Activated CD4-positive, alpha-beta T cell treated with anti-CD3 and anti-CD28 coated beads, Interleukin-2, amount 10 ng/mL, durations not matched to agents 7 days and 5 days (primary cell): ENCODE data around the gene TDP2. TPM values are rescaled to one million over a fixed set of nuclear protein-coding genes. Genes with fewer than 3 reads are reported as not detected.
A peak's percentile ranks its signal among the peaks of the same experiment; 100 is the strongest.
"Not testable (repeated sequence)": the region's sequence is repeated elsewhere in the genome, so short reads cannot be mapped to it uniquely, and the experiment has no call there.

ENCODE experiments used
- CTCF ChIA-PET: fragments of 350-600 bp; sonication (Branson Sonifier 250); formaldehyde crosslinking; loops from one replicate; lab custom pipeline; 2021; ENCODE audit warnings: antibody characterized with exemption; lab: Charles Lee
- POLR2A ChIA-PET: fragments of 350-600 bp; sonication (Branson Sonifier 250); formaldehyde crosslinking; loops from one replicate; lab custom pipeline; 2021; ENCODE audit warnings: antibody characterized with exemption; lab: Charles Lee
- DNase-seq: peaks from one replicate; pipeline ENCODE4 v3.0.0-alpha.2; 2020
- H3K27ac Mint-ChIP-seq: one replicate; pipeline ENCODE4 v1.8.0; 2021; ENCODE audit warnings: mild to moderate bottlenecking, moderate library complexity, mixed read lengths
- H3K27me3 Mint-ChIP-seq: one replicate; pipeline ENCODE4 v1.8.0; 2021; ENCODE audit warnings: mixed read lengths
- H3K36me3 Mint-ChIP-seq: one replicate; pipeline ENCODE4 v1.8.0; 2021; ENCODE audit warnings: low read depth, mixed read lengths
- H3K4me1 Mint-ChIP-seq: one replicate; pipeline ENCODE4 v1.8.0; 2021; ENCODE audit warnings: mixed read lengths
- H3K4me3 Mint-ChIP-seq: one replicate; pipeline ENCODE4 v1.8.0; 2021; ENCODE audit warnings: mild to moderate bottlenecking, moderate library complexity, mixed read lengths
- H3K9me3 Mint-ChIP-seq: one replicate; pipeline ENCODE4 v1.8.0; 2021; ENCODE audit warnings: mixed read lengths
- total RNA-seq, 2 experiments: library from RNA; stranded (reverse); gene quantifications; one replicate each; pipeline ENCODE4 v1.2.3, GENCODE V29; 2021

TDP2 gene
- total RNA-seq, 2 experiments from 2014 or later, result 43.0 to 47.1 TPM

GRCh38 chr6:24672620-24673182, 6.0 kb upstream of the TDP2 start:
- CTCF ChIA-PET, result no interaction called here
- H3K27me3 Mint-ChIP-seq, result no peaks in the 10 kb centered on the region
- peaks cover 29% of the 10 kb centered on the region for H3K9me3 Mint-ChIP-seq
- POLR2A ChIA-PET, result no interaction called here
- peaks cover 39% of the 10 kb centered on the region for H3K36me3 Mint-ChIP-seq
- no peak overlapping the region for H3K27ac Mint-ChIP-seq
- H3K4me1 Mint-ChIP-seq, result peaks cover 11% of the 10 kb centered on the region
- no peak overlapping the region for H3K4me3 Mint-ChIP-seq
- DNase-seq, result no peak

- POLR2A ChIA-PET, H3K4me3 Mint-ChIP-seq, DNase-seq, H3K27ac Mint-ChIP-seq, CTCF ChIA-PET, H3K27me3 Mint-ChIP-seq: not testable (repeated sequence)
- Mint-ChIP-seq H3K36me3 (peaks cover 44% of the 10 kb centered on the region), H3K9me3 (peaks cover 29% of the 10 kb centered on the region), H3K4me1 (peaks cover 16% of the 10 kb centered on the region)
Measured at GRCh38 chr6:24671077-24671476, 4.4 kb upstream of the TDP2 start.

GRCh38 chr6:24670492-24670891, 3.8 kb upstream of the TDP2 start:
- H3K27me3 Mint-ChIP-seq, POLR2A ChIA-PET, H3K4me3 Mint-ChIP-seq, CTCF ChIA-PET, DNase-seq, H3K27ac Mint-ChIP-seq: not testable (repeated sequence)
- Mint-ChIP-seq H3K9me3 (peaks cover 26% of the 10 kb centered on the region), H3K36me3 (peaks cover 42% of the 10 kb centered on the region), H3K4me1 (peaks cover 19% of the 10 kb centered on the region)

- ChIA-PET POLR2A (no interaction called here), CTCF (no interaction called here)
- no peak overlapping the region for H3K27ac Mint-ChIP-seq
- H3K9me3 Mint-ChIP-seq, result peaks cover 24% of the 10 kb centered on the region
- peak overlapping the region; percentile 3 for H3K4me3 Mint-ChIP-seq
- DNase-seq, result no peak
- H3K36me3 Mint-ChIP-seq, result peaks cover 47% of the 10 kb centered on the region
- H3K4me1 Mint-ChIP-seq, result peaks cover 30% of the 10 kb centered on the region
- H3K27me3 Mint-ChIP-seq, result no peaks in the 10 kb centered on the region
Measured at GRCh38 chr6:24668997-24669361, 2.3 kb upstream of the TDP2 start.

GRCh38 chr6:24668066-24668996, 1.6 kb upstream of the TDP2 start:
- CTCF ChIA-PET, POLR2A ChIA-PET, H3K27ac Mint-ChIP-seq, H3K27me3 Mint-ChIP-seq, DNase-seq: not testable (repeated sequence)
- Mint-ChIP-seq H3K4me1 (peaks cover 35% of the 10 kb centered on the region), H3K9me3 (peaks cover 21% of the 10 kb centered on the region), H3K4me3 (peak overlapping the region; percentile 84), H3K36me3 (peaks cover 48% of the 10 kb centered on the region)

GRCh38 chr6:24667378-24667803, 692 bp upstream of the TDP2 start:
- Mint-ChIP-seq H3K27me3 (no peaks in the 10 kb centered on the region), H3K36me3 (peaks cover 55% of the 10 kb centered on the region), H3K27ac (peak overlapping the region; percentile 92), H3K4me1 (peaks cover 35% of the 10 kb centered on the region), H3K4me3 (peak overlapping the region; percentile 84), H3K9me3 (peaks cover 16% of the 10 kb centered on the region)
- ChIA-PET POLR2A (interaction anchor here (0.7 kb wide), 1 partner anchor 49 kb away, joined by 3 read pairs; no protein-coding TSS in a partner anchor), CTCF (interaction anchor here (0.6 to 1.0 kb wide), 2 partner anchors 36 to 116 kb away, joined by 3 read pairs; no protein-coding TSS in a partner anchor)
- peak; percentile 14 for DNase-seq

- no peak for DNase-seq
- H3K4me3 Mint-ChIP-seq, result peak overlapping the region; percentile 84
- CTCF ChIA-PET, result interaction anchor here (1.0 to 1.7 kb wide), 4 partner anchors 14 to 37 kb away, joined by 3 to 4 read pairs (median 4); no protein-coding TSS in a partner anchor
- H3K27ac Mint-ChIP-seq, result peak overlapping the region; percentile 92
- peaks cover 38% of the 10 kb centered on the region for H3K4me1 Mint-ChIP-seq
- POLR2A ChIA-PET, result no interaction called here
- peaks cover 16% of the 10 kb centered on the region for H3K9me3 Mint-ChIP-seq
- H3K36me3 Mint-ChIP-seq, result peaks cover 62% of the 10 kb centered on the region
- no peaks in the 10 kb centered on the region for H3K27me3 Mint-ChIP-seq
Measured at GRCh38 chr6:24666097-24666640, 530 bp downstream of the TDP2 start.

- Mint-ChIP-seq H3K27me3 (no peaks in the 10 kb centered on the region), H3K27ac (no peak overlapping the region), H3K9me3 (peaks cover 4% of the 10 kb centered on the region), H3K4me1 (peaks cover 39% of the 10 kb centered on the region), H3K4me3 (no peak overlapping the region), H3K36me3 (peaks cover 59% of the 10 kb centered on the region)
- ChIA-PET POLR2A (no interaction called here), CTCF (interaction anchor here (1.1 to 1.7 kb wide), 3 partner anchors 9 to 18 kb away, joined by 3 to 4 read pairs (median 4); partner anchors contain the start of gene KIAA0319)
- no peak for DNase-seq
Measured at GRCh38 chr6:24664046-24664987, 2.4 kb downstream of the TDP2 start.

GRCh38 chr6:24663189-24663588, 3.5 kb downstream of the TDP2 start:
- peaks cover 35% of the 10 kb centered on the region for H3K4me1 Mint-ChIP-seq
- CTCF ChIA-PET, result no interaction called here
- peaks cover 61% of the 10 kb centered on the region for H3K36me3 Mint-ChIP-seq

GRCh38 chr6:24662236-24662635, 4.5 kb downstream of the TDP2 start:
- no peak for DNase-seq
- no peaks in the 10 kb centered on the region for H3K9me3 Mint-ChIP-seq
- CTCF ChIA-PET, result interaction anchor here (0.9 kb wide), 1 partner anchor 27 kb away, joined by 3 read pairs; no protein-coding TSS in a partner anchor
- peaks cover 68% of the 10 kb centered on the region for H3K36me3 Mint-ChIP-seq
- POLR2A ChIA-PET, result no interaction called here
- no peak overlapping the region for H3K27ac Mint-ChIP-seq
- H3K4me1 Mint-ChIP-seq, result peaks cover 28% of the 10 kb centered on the region
- H3K27me3 Mint-ChIP-seq, result no peaks in the 10 kb centered on the region
- H3K4me3 Mint-ChIP-seq, result no peak overlapping the region

More at GRCh38 chr6:24663189-24663588, 3.5 kb downstream of the TDP2 start:
- Mint-ChIP-seq H3K27me3 (no peaks in the 10 kb centered on the region), H3K27ac (no peak overlapping the region), H3K9me3 (no peaks in the 10 kb centered on the region), H3K4me3 (no peak overlapping the region)
- DNase-seq, result no peak
- POLR2A ChIA-PET, result interaction anchor here (0.7 kb wide), 1 partner anchor 391 kb away, joined by 3 read pairs; no protein-coding TSS in a partner anchor

- H3K4me3 Mint-ChIP-seq, H3K27ac Mint-ChIP-seq, POLR2A ChIA-PET, H3K9me3 Mint-ChIP-seq, DNase-seq, CTCF ChIA-PET, H3K27me3 Mint-ChIP-seq: not testable (repeated sequence)
- Mint-ChIP-seq H3K36me3 (peaks cover 70% of the 10 kb centered on the region), H3K4me1 (peaks cover 28% of the 10 kb centered on the region)
Measured at GRCh38 chr6:24661759-24662158, 4.9 kb downstream of the TDP2 start.

- H3K9me3 Mint-ChIP-seq, result no peaks in the 10 kb centered on the region
- H3K27me3 Mint-ChIP-seq, result no peaks in the 10 kb centered on the region
- H3K4me3 Mint-ChIP-seq, result no peak overlapping the region
- peaks cover 76% of the 10 kb centered on the region for H3K36me3 Mint-ChIP-seq
- CTCF ChIA-PET, result no interaction called here
- POLR2A ChIA-PET, result no interaction called here
- H3K27ac Mint-ChIP-seq, result no peak overlapping the region
- DNase-seq, result no peak
- peaks cover 35% of the 10 kb centered on the region for H3K4me1 Mint-ChIP-seq
Measured at GRCh38 chr6:24660105-24660504, 6.6 kb downstream of the TDP2 start.
